Prostate gland (tissue), 2 donors: ENCODE data around the gene RHBDL1. TPM values are rescaled to one million over a fixed set of nuclear protein-coding genes. Genes with fewer than 3 reads are reported as not detected.
"Not testable (repeated sequence)": the region's sequence is repeated elsewhere in the genome, so short reads cannot be mapped to it uniquely, and the experiment has no call there.

Source experiments
- DNase-seq: peaks from one replicate; pipeline ENCODE4 v3.0.0-alpha.2; 2019; ENCODE audit warnings: low spot score
- H3K27ac ChIP-seq, 2 donors: fragments of 200-600 bp; sonication (generic); 2 replicates each; pipeline ENCODE4 v1.5.1; 2017 to 2019
- H3K27me3 ChIP-seq: fragments of 200-600 bp; sonication (generic); replicated peaks from 2 replicates; pipeline ENCODE4 v1.5.1; 2019; ENCODE audit not compliant: insufficient read depth
- H3K36me3 ChIP-seq, 2 donors: fragments of 200-600 bp; sonication (generic); 1 replicate in 1 of 2; 2 replicates in 1 of 2; pipeline versions ENCODE4 v1.5.1 to v1.8.1; 2017 to 2019
- H3K4me1 ChIP-seq: fragments of 200-600 bp; sonication (generic); replicated peaks from 2 replicates; pipeline ENCODE4 v1.5.1; 2019
- H3K4me3 ChIP-seq, 2 donors: fragments of 200-600 bp; sonication (generic); 2 replicates each; pipeline ENCODE4 v1.5.1; 2017 to 2019
- H3K9me3 ChIP-seq: fragments of 200-600 bp; sonication (generic); 2 replicates; pipeline ENCODE4 v1.5.1; 2017
- POLR2A ChIP-seq: fragments of 450-650 bp; IDR thresholded peaks from one replicate; pipeline ENCODE4 v1.6.1; 2016; ENCODE audit warnings: antibody characterized with exemption, mild to moderate bottlenecking
- POLR2AphosphoS5 ChIP-seq: sonication (generic); formaldehyde crosslinking; IDR thresholded peaks from one replicate; pipeline ENCODE4 v1.6.1; 2017; ENCODE audit warnings: antibody characterized with exemption
- WGBS: methylation state at CpG from one replicate; pipeline ENCODE4 v1.1.5; 2018; 5-methylcytosine and 5-hydroxymethylcytosine counted together
- intact Hi-C: fragments of 100-400 bp; cut with DNase I; formaldehyde crosslinking; loops from one replicate; pipeline ENCODE4 v1.14.2; 2022
- total RNA-seq, 2 donors: library from RNA; depleted of rRNA; stranded (reverse); fragments of >200 nt; gene quantifications; one replicate each; pipeline ENCODE4 v1.1.0, GENCODE V29; 2016
- TF ChIP-seq, protein P1 (sequence below), 4 experiments: fragments of 200-600 bp in 2 of 4; fragments of 450-650 bp in 2 of 4; sonication (generic) in 2 of 4; IDR thresholded peaks; 1 replicate in 3 of 4; 2 replicates in 1 of 4; pipeline ENCODE4 v1.5.1; 2016 to 2019; ENCODE audit warnings: antibody characterized with exemption in 4 of 4, mild to moderate bottlenecking in 2 of 4, moderate library complexity in 2 of 4

The RHBDL1 gene
- total RNA-seq, 2 donors from 2014 or later, result 4.5 to 4.9 TPM

DNA sequence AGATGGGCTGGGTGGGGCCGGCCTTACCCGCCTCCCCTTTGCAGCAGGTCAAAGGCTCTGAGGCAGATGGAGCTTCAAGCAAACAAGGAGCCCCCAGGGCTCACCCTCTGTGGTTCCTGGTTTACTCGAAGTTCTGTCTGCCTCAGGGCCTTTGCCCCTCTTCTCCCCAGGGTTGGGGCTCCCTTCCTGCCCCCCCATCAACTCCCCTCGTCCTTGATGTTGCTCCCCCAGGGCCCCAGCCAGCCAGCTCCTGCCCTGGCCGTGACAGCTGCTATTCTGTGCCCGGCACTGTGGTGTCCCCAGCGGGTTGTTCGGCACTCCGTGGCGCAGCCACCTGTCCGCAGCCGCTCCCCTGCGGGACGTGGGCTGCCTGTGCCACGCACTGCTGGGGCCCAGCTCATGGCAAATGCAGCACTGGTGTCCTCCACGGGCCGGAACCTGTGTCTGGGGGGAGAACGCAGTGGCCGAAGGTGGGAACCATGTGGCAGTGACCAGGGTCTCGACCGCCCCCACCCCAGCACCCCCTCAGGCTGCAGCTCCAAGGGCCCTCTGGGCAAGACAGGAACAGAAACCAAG lies 35.1 kb downstream of the RHBDL1 start:
- 68% methylated on average over 19 of the region's 21 CpGs for WGBS
- H3K4me3 ChIP-seq, result no peak overlapping the region
- H3K9me3 ChIP-seq, result no peaks in the 10 kb centered on the region
- DNase-seq, result no peak
- H3K36me3 ChIP-seq, result no peaks in the 10 kb centered on the region
- intact Hi-C loops, result loop anchor here (5.0 kb wide), 2 partner anchors 77 to 342 kb away; partner anchors contain the start of genes CHTF18 and RPUSD1
- H3K4me1 ChIP-seq, result peaks cover 5% of the 10 kb centered on the region
- H3K27me3 ChIP-seq, result peaks cover 14% of the 10 kb centered on the region
- no peak overlapping the region for H3K27ac ChIP-seq
- TF ChIP-seq, protein P1, sequence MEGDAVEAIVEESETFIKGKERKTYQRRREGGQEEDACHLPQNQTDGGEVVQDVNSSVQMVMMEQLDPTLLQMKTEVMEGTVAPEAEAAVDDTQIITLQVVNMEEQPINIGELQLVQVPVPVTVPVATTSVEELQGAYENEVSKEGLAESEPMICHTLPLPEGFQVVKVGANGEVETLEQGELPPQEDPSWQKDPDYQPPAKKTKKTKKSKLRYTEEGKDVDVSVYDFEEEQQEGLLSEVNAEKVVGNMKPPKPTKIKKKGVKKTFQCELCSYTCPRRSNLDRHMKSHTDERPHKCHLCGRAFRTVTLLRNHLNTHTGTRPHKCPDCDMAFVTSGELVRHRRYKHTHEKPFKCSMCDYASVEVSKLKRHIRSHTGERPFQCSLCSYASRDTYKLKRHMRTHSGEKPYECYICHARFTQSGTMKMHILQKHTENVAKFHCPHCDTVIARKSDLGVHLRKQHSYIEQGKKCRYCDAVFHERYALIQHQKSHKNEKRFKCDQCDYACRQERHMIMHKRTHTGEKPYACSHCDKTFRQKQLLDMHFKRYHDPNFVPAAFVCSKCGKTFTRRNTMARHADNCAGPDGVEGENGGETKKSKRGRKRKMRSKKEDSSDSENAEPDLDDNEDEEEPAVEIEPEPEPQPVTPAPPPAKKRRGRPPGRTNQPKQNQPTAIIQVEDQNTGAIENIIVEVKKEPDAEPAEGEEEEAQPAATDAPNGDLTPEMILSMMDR (IDR thresholded peaks at IDR 0.05), result no peak
- no peak for TF ChIP-seq POLR2A
- TF ChIP-seq POLR2AphosphoS5, result no peak

DNA sequence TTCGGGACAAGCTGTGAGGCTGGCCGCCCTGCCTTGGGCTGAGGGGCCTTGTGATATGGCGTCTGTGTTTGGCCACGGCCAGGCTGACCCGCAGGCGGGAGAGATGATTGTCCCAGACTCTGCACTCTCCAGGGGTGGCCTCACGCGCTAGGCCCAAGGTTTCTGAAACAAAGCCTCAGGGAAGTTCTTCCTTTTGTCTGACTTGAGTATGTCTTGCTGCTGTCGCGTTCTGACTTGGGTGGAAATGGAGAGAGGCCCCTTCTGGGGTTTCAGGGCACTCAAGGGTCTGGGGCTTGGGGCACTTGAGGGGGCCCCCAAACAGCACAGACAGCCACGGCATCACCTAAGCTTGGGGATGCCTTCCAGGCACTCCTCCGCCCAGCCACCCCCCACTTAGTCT lies 35.6 kb downstream of the RHBDL1 start:
- Histone ChIP-seq H3K27me3 (peaks cover 14% of the 10 kb centered on the region), H3K36me3 (no peaks in the 10 kb centered on the region), H3K27ac (no peak overlapping the region), H3K4me1 (peaks cover 10% of the 10 kb centered on the region), H3K9me3 (no peaks in the 10 kb centered on the region), H3K4me3 (no peak overlapping the region)
- 61% methylated on average over 12 of the region's 12 CpGs for WGBS
- intact Hi-C loops, result loop anchor here (5.0 kb wide), 2 partner anchors 76 to 341 kb away; partner anchors contain the start of genes CHTF18 and RPUSD1
- TF ChIP-seq POLR2AphosphoS5 (no peak), POLR2A (no peak)
- TF ChIP-seq, protein P1 (IDR thresholded peaks at IDR 0.05), result no peak
- no peak for DNase-seq

DNA sequence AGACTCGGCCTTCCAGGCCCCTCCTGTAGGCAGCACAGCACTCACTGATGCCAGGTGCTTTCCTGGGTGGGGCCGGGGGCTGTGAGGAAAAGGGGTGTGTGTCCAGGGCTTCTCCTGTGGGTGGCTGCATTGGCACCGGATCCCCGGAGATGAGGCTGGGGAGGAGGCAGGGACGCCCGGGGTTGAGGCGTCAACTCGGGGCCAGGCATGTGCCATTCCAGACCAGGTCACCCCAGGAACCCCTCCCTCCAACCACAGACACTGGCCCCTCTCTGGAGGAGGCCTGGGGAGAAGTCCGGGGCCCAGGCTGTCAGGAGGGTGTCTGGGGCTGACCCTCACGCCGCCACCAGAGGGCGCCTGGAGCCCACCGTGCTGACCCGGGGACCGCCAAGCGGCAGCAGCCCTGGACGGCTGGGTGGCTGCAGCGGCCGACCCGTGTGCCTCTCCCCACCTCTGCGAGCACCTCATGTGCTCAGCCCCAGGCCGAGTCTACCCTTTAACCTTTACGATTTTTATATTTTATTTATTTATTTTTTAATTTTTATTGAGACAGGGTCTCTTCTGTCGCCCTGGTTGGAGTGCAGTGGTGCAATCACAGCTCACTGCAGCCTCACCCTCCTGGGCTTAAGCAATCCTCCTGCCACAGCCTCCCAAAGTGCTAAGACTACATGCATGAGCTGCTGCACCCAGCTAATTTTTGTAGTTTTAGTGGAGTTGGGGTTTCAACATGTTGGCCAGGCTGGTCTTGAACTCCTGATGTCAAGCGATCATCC lies 36.3 kb downstream of the RHBDL1 start:
- WGBS, result 10% methylated on average over 25 of the region's 25 CpGs
- peaks cover 10% of the 10 kb centered on the region for H3K27me3 ChIP-seq
- peak; percentile 48 for DNase-seq
- intact Hi-C loops, result loop anchor here (5.0 kb wide), 2 partner anchors 76 to 341 kb away; partner anchors contain the start of genes CHTF18 and RPUSD1
- peaks cover 14% of the 10 kb centered on the region for H3K4me1 ChIP-seq
- H3K27ac ChIP-seq, result no peak overlapping the region
- TF ChIP-seq POLR2AphosphoS5 (peak; percentile 6), POLR2A (no peak)
- TF ChIP-seq, protein P1 (IDR thresholded peaks at IDR 0.05), result peak; percentile 85 to 92 (median 91)
- H3K9me3 ChIP-seq, result no peaks in the 10 kb centered on the region
- H3K36me3 ChIP-seq, result no peaks in the 10 kb centered on the region
- H3K4me3 ChIP-seq, result no peak overlapping the region

DNA sequence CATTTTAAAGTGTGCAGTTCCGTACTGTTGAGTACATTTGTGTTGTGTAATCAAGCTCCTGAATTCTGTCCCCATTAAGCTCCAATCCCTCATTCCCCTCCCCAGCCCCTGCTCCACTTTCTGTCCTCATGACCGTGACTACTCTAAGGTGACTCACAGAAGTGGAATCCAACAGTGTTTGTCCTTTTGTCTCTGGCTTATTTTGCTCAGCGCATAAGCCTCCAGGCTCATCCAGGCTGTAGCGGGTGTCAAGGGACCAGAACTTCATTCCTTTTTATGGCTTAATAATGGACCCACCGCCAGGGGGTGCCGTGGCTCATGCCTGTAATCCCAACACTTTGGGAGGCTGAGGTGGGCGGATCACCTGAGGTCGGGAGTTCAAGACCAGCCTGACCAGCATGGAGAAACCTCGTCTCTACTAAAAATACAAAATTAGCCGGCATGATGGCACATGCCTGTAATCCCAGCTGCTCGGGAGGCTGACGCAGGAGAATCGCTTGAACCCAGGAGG lies 37.3 kb downstream of the RHBDL1 start:
- H3K4me3 ChIP-seq, H3K27me3 ChIP-seq, H3K27ac ChIP-seq, H3K9me3 ChIP-seq, DNase-seq, H3K36me3 ChIP-seq: not testable (repeated sequence)
- intact Hi-C loops, result loop anchor here (5.0 kb wide), 2 partner anchors 75 to 340 kb away; partner anchors contain the start of genes CHTF18 and RPUSD1
- H3K4me1 ChIP-seq, result peaks cover 14% of the 10 kb centered on the region
- WGBS, result 37% methylated on average over 13 of the region's 13 CpGs
- TF ChIP-seq, protein P1 (IDR thresholded peaks at IDR 0.05), result peak in 2 of 4 experiments; percentile 17 to 35
